ENCODE results near the gene MT1E. TPM values are rescaled to one million over a fixed set of nuclear protein-coding genes. Genes with fewer than 3 reads are reported as not detected.

Gene MT1E
- total and polyA plus RNA-seq, 2 of the 8 experiments (the other 6 are each of a cell fraction or from before 2014, with no cell fraction given) = 7.9 to 117 TPM

DNA sequence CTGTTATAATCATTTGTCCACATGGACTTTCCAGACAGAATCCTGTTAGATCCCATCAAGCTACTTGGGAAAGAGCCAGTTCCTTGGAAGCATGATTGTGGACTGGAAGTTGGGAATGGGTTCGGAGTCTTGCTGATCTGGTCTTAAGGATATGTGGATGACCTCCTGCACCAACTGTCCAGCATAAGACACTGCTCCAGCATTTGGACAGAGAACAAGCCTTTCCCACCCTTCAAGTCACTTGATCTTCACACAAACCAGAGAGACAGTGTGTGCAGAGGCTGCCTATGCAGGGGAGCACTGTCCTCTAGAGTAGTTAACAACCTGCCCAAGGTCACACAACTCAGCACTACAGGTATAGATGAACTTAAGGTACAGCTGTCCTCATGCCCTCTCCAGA is 20.3 kb downstream of the MT1E start:
- H2AFZ ChIP-seq (ENCODE audit: low read length) = no peak overlapping the region
- no peak overlapping the region for H3K4me2 ChIP-seq (ENCODE audit: insufficient read depth in 1 of 2, low read depth in 2 of 2, low read length in 2 of 2)
- H3K14ac ChIP-seq (ENCODE audit: insufficient read length) = no peak overlapping the region
- no peak overlapping the region for H3K23ac ChIP-seq (ENCODE audit: insufficient read length)
- peaks cover 4% of the 10 kb centered on the region; the same call in 1 of the 2 replicates for H3K23me2 ChIP-seq (ENCODE audit: low read depth, low read length)
- TF ChIP-seq, protein P1, sequence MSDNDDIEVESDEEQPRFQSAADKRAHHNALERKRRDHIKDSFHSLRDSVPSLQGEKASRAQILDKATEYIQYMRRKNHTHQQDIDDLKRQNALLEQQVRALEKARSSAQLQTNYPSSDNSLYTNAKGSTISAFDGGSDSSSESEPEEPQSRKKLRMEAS (IDR thresholded peaks at IDR 0.05) = no peak
- TF ChIP-seq JUND (IDR thresholded peaks at IDR 0.05; ENCODE audit: low read length) (no peak), YY1 (IDR thresholded peaks at IDR 0.05; ENCODE audit: low read depth, low read length) (no peak), EZH2 (IDR thresholded peaks at IDR 0.05; ENCODE audit: low read depth, low read length, severe bottlenecking) (peak; percentile 30), CREB1 (IDR thresholded peaks at IDR 0.05) (no peak), SUZ12 (IDR thresholded peaks at IDR 0.05; ENCODE audit: low read length) (peak; percentile 65; the same call in 1 of the 2 replicates), SIN3A (conservative IDR thresholded peaks at IDR 0.05 in 1 of 2, IDR thresholded peaks at IDR 0.05 in 1 of 2; ENCODE audit: low read depth in 1 of 2, low read length in 2 of 2) (no peak)
- H3K4me1 ChIP-seq (replicated peaks in 1 of 4; ENCODE audit: control insufficient read depth in 3 of 4, insufficient read depth in 4 of 4, low read length in 3 of 4) = peaks cover 0 to 18% (median 7%) of the 10 kb centered on the region in 4 experiments; a peak in 6 of 7 replicates
- H2BK120ac ChIP-seq (replicated peaks; ENCODE audit: low read depth, low read length) = no peak overlapping the region
- no peak overlapping the region for H3K18ac ChIP-seq (ENCODE audit: extremely low read depth, low read length)
- H3K4ac ChIP-seq (replicated peaks; ENCODE audit: insufficient read length, low read depth, low read length) = no peak overlapping the region
- WGBS, 2 experiments (ENCODE audit: extremely low coverage in 1 of 2, insufficient coverage in 1 of 2, insufficient read length in 1 of 2, insufficient replicate concordance in 2 of 2, low coverage in 1 of 2, low lambda C conversion rate in 2 of 2, missing lambda C conversion rate in 1 of 2) = 0% methylated on average over 1 of the region's 1 CpG; no CpG with 5 or more reads in 1 of the 2 experiments
- no peak overlapping the region for H3K9ac ChIP-seq (replicated peaks in 1 of 4; ENCODE audit: extremely low read depth in 1 of 4, low read depth in 3 of 4, low read length in 3 of 4)
- H3K27ac ChIP-seq (ENCODE audit: low read depth, low read length) = no peak overlapping the region
- no peak overlapping the region for H2BK15ac ChIP-seq (ENCODE audit: low read length)
- no peaks in the 10 kb centered on the region for H3K79me1 ChIP-seq (ENCODE audit: low read depth, low read length)
- H4K8ac ChIP-seq (ENCODE audit: extremely low read depth, insufficient read depth, low read length) = no peak overlapping the region
- FAIRE-seq (no peak), DNase-seq (ENCODE audit: low read depth in 1 of 2, low spot score in 2 of 2) (no peak)
- H4K5ac ChIP-seq (ENCODE audit: insufficient read length, low read depth, low read length) = no peak overlapping the region
- H2BK12ac ChIP-seq (ENCODE audit: low read depth, low read length) = no peak overlapping the region
- H4K20me1 ChIP-seq (replicated peaks in 1 of 2; ENCODE audit: control insufficient read depth in 1 of 2, insufficient read depth in 2 of 2, low read length in 2 of 2) = peaks cover 4 to 16% of the 10 kb centered on the region in 2 experiments
- H3K27me3 ChIP-seq (replicated peaks in 1 of 4; ENCODE audit: control insufficient read depth in 3 of 4, extremely low read depth in 1 of 4, insufficient read depth in 3 of 4, low read length in 3 of 4) = peaks cover 71 to 92% (median 89%) of the 10 kb centered on the region in 4 experiments
- H2BK20ac ChIP-seq (ENCODE audit: low read length) = no peak overlapping the region
- ChIA-PET CTCF (ENCODE audit: partially characterized antibody) (interaction anchor here (0.6 to 3.3 kb wide), 4 partner anchors 10 to 52 kb away, joined by 3 to 13 read pairs (median 4); no protein-coding TSS in a partner anchor), POLR2A (ENCODE audit: partially characterized antibody) (interaction anchor here (0.8 to 1.1 kb wide), 2 partner anchors 13 to 19 kb away, joined by 3 read pairs; no protein-coding TSS in a partner anchor)
- H3K4me3 ChIP-seq (ENCODE audit: extremely low read depth in 1 of 4, insufficient read depth in 2 of 4, low read depth in 3 of 4, low read length in 4 of 4) = no peak overlapping the region
- no peaks in the 10 kb centered on the region for H3K9me3 ChIP-seq (ENCODE audit: insufficient read depth in 2 of 2, low read depth in 1 of 2, low read length in 1 of 2)
- H4K91ac ChIP-seq (replicated peaks; ENCODE audit: insufficient read length, low read length) = no peak overlapping the region
- no peak overlapping the region for H2BK5ac ChIP-seq (ENCODE audit: low read depth, low read length)
- H3K56ac ChIP-seq (replicated peaks; ENCODE audit: insufficient read length, low read depth, low read length) = no peak overlapping the region
- no peaks in the 10 kb centered on the region for H3K36me3 ChIP-seq (ENCODE audit: control insufficient read depth in 2 of 4, insufficient read depth in 4 of 4, low read length in 3 of 4)
- H2AK5ac ChIP-seq (ENCODE audit: low read depth, low read length) = no peak overlapping the region
- H3K79me2 ChIP-seq (ENCODE audit: control insufficient read depth in 1 of 2, insufficient read depth in 2 of 2, low read length in 2 of 2) = no peaks in the 10 kb centered on the region
